HG03060 (cell line): Measurements from ENCODE around the gene FKBP3.
"Not testable (repeated sequence)": the region's sequence is repeated elsewhere in the genome, so short reads cannot be mapped to it uniquely, and the experiment has no call there.

Source experiments
- ATAC-seq: cut with Tn5 transposase; IDR thresholded peaks from one replicate; pipeline ENCODE4 v1.9.1; 2021; ENCODE audit warnings: low read depth, moderate number of reproducible peaks; ENCODE audit not compliant: unreplicated experiment

FKBP3 gene

GRCh38 chr14:45114327-45114726, 20.0 kb downstream of the FKBP3 start:
- no peak for ATAC-seq

GRCh38 chr14:45112896-45113781, 21.1 kb downstream of the FKBP3 start:
- no peak for ATAC-seq

- ATAC-seq: no peak
These were observed 29.7 kb downstream of the FKBP3 start for GRCh38 chr14:45104561-45104960.

- no peak for ATAC-seq
These were observed 30.5 kb downstream of the FKBP3 start for GRCh38 chr14:45103806-45104205.

- ATAC-seq: no peak
These were observed 38.1 kb downstream of the FKBP3 start for GRCh38 chr14:45096218-45096617.

GRCh38 chr14:45095143-45095542, 39.1 kb downstream of the FKBP3 start:
- ATAC-seq: no peak

GRCh38 chr14:45094275-45094674, 40.0 kb downstream of the FKBP3 start:
- ATAC-seq: no peak

GRCh38 chr14:45091710-45092109, 42.6 kb downstream of the FKBP3 start:
- ATAC-seq: no peak

GRCh38 chr14:45089813-45090212, 44.5 kb downstream of the FKBP3 start:
- ATAC-seq: peak; percentile 82

- ATAC-seq: no peak
These were observed 49.3 kb downstream of the FKBP3 start for GRCh38 chr14:45084946-45085346.

GRCh38 chr14:45083976-45084722, 50.1 kb downstream of the FKBP3 start, which contains the start of gene PRPF39:
PRPF39 (plus strand) TSS chr14:45084116; CDS start chr14:45095240, 11,124 bp downstream.
- ATAC-seq: peak; percentile 88

GRCh38 chr14:45083617-45083975, 50.7 kb downstream of the FKBP3 start:
- no peak for ATAC-seq

- no peak for ATAC-seq
These were observed 51.9 kb downstream of the FKBP3 start for GRCh38 chr14:45082420-45082819.

- not testable (repeated sequence) for ATAC-seq
These were observed 53.2 kb downstream of the FKBP3 start for GRCh38 chr14:45081096-45081495.

GRCh38 chr14:45080416-45080968, 53.8 kb downstream of the FKBP3 start:
- ATAC-seq: not testable (repeated sequence)

- no peak for ATAC-seq
These were observed 56.0 kb downstream of the FKBP3 start for GRCh38 chr14:45078323-45078722.

- no peak for ATAC-seq
These were observed 60.9 kb downstream of the FKBP3 start for GRCh38 chr14:45073231-45073879.

- ATAC-seq: no peak
These were observed 62.2 kb downstream of the FKBP3 start for GRCh38 chr14:45072126-45072525.

- ATAC-seq: no peak
These were observed 64.1 kb downstream of the FKBP3 start for GRCh38 chr14:45070215-45070614.

- ATAC-seq: no peak
These were observed 65.9 kb downstream of the FKBP3 start for GRCh38 chr14:45068396-45068795.

- no peak for ATAC-seq
These were observed 67.6 kb downstream of the FKBP3 start for GRCh38 chr14:45066667-45067066.
